Measurements from ENCODE around the gene GAD2. TPM values are rescaled to one million over a fixed set of nuclear protein-coding genes. Genes with fewer than 3 reads are reported as not detected.
A peak's percentile ranks its signal among the peaks of the same experiment; 100 is the strongest.

GAD2 gene
- total RNA-seq, 1 donor: not detected

GRCh38 chr10:26197248-26197647, 19.3 kb upstream of the GAD2 start:
- H3K4me3 ChIP-seq (ENCODE audit: low read depth, low read length): no peak overlapping the region
- no peak for DNase-seq (ENCODE audit: low read depth)
- no peak for TF ChIP-seq CTCF (IDR thresholded peaks at IDR 0.05; ENCODE audit: insufficient read depth, low read length)

GRCh38 chr10:26198119-26198518, 18.5 kb upstream of the GAD2 start:
- H3K4me3 ChIP-seq (ENCODE audit: low read depth, low read length): no peak overlapping the region
- TF ChIP-seq CTCF (IDR thresholded peaks at IDR 0.05; ENCODE audit: insufficient read depth, low read length): no peak
- peak; percentile 2 for DNase-seq (ENCODE audit: low read depth)

- DNase-seq (ENCODE audit: low read depth): no peak
- no peak for TF ChIP-seq CTCF (IDR thresholded peaks at IDR 0.05; ENCODE audit: insufficient read depth, low read length)
- H3K4me3 ChIP-seq (ENCODE audit: low read depth, low read length): no peak overlapping the region
These were observed 16.7 kb upstream of the GAD2 start for GRCh38 chr10:26199841-26200240.

- no peak for TF ChIP-seq CTCF (IDR thresholded peaks at IDR 0.05; ENCODE audit: insufficient read depth, low read length)
- H3K4me3 ChIP-seq (ENCODE audit: low read depth, low read length): no peak overlapping the region
- DNase-seq (ENCODE audit: low read depth): no peak
These were observed 11.4 kb upstream of the GAD2 start for GRCh38 chr10:26205223-26205622.

GRCh38 chr10:26211781-26212444, 4.7 kb upstream of the GAD2 start:
- no peak for DNase-seq (ENCODE audit: low read depth)
- TF ChIP-seq CTCF (IDR thresholded peaks at IDR 0.05; ENCODE audit: insufficient read depth, low read length): no peak
- no peak overlapping the region for H3K4me3 ChIP-seq (ENCODE audit: low read depth, low read length)

DNA sequence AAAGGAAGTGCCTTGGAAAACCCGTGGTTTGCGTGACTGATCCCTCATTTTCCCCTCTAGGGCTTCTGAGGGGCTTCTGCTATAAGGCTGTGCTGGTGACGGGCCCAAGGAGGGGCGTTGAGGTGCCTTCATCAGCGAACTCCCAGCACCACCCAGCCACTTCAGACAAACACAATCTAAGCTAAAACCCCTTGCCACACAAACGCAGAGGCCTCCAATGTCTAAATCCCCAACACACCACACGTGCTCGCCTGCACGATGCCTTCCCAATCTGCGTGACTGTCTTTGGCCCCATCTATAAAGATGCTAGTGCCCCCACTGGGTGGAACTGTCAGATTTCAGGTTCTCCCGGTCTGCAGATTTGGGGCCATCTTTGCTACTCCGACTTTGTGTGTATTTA, 4.1 kb upstream of the GAD2 start:
- no peak for DNase-seq (ENCODE audit: low read depth)
- no peak for TF ChIP-seq CTCF (IDR thresholded peaks at IDR 0.05; ENCODE audit: insufficient read depth, low read length)
- no peak overlapping the region for H3K4me3 ChIP-seq (ENCODE audit: low read depth, low read length)
